DND-41 (cell line): ENCODE results near the gene UTS2.

Experiments
- ATAC-seq: fragments of 200-7000 bp; cut with Tn5 transposase; 3 replicates; pipeline ENCODE4 v1.9.1; 2021; ENCODE audit warnings: low read depth; ENCODE audit not compliant: insufficient read depth
- DNase-seq: peaks from one replicate; pipeline ENCODE4 v3.0.0-alpha.2; 2020
- H2AFZ ChIP-seq: 2 replicates; pipeline ENCODE4 v1.6.0; 2012; ENCODE audit warnings: low read depth, low read length
- H3K27ac ChIP-seq: 2 replicates; pipeline ENCODE4 v1.5.1; 2012; ENCODE audit warnings: low read length, inconsistent platforms
- H3K27me3 ChIP-seq: fragments of 200-600 bp; sonication (generic); 2 replicates; pipeline ENCODE4 v1.6.0; 2012; ENCODE audit warnings: low read length, mild to moderate bottlenecking, inconsistent platforms; ENCODE audit not compliant: insufficient read depth, poor library complexity
- H3K36me3 ChIP-seq: 2 replicates; pipeline ENCODE4 v1.5.1; 2012; ENCODE audit warnings: low read length, inconsistent platforms; ENCODE audit not compliant: insufficient read depth
- H3K4me1 ChIP-seq: 2 replicates; pipeline ENCODE4 v1.5.1; 2012; ENCODE audit warnings: mild to moderate bottlenecking, low read length; ENCODE audit not compliant: insufficient read depth
- H3K4me2 ChIP-seq: 2 replicates; pipeline ENCODE4 v1.6.0; 2012; ENCODE audit warnings: mild to moderate bottlenecking, moderate library complexity, low read length, inconsistent platforms; ENCODE audit not compliant: insufficient read depth
- H3K4me3 ChIP-seq, 2 experiments: fragments of 200-600 bp in 1 of 2; shearing (Covaris generic) in 1 of 2; 2 replicates each; pipeline ENCODE4 v1.5.1; 2012 to 2016; ENCODE audit warnings: inconsistent platforms in 2 of 2, low read length in 2 of 2, mild to moderate bottlenecking in 2 of 2, low read depth in 1 of 2, moderate library complexity in 1 of 2
- H3K79me2 ChIP-seq: 2 replicates; pipeline ENCODE4 v1.6.0; 2012; ENCODE audit warnings: low read length, inconsistent platforms; ENCODE audit not compliant: insufficient read depth
- H3K9ac ChIP-seq: 2 replicates; pipeline ENCODE4 v1.6.0; 2012; ENCODE audit warnings: low read depth, mild to moderate bottlenecking, inconsistent platforms, low read length, moderate library complexity
- H3K9me3 ChIP-seq: 2 replicates; pipeline ENCODE4 v1.5.1; 2012; ENCODE audit warnings: low read length, moderate library complexity, mild to moderate bottlenecking, inconsistent platforms; ENCODE audit not compliant: insufficient read depth, severe bottlenecking
- H4K20me1 ChIP-seq: 2 replicates; pipeline ENCODE4 v1.6.0; 2012; ENCODE audit warnings: low read length; ENCODE audit not compliant: insufficient read depth
- CTCF ChIP-seq: IDR thresholded peaks from 2 replicates; pipeline ENCODE4 v1.5.1; 2012; ENCODE audit warnings: borderline replicate concordance, low read length, moderate library complexity, mild to moderate bottlenecking; ENCODE audit not compliant: poor library complexity, severe bottlenecking; ENCODE audit errors: extremely low read depth
- EZH2 ChIP-seq: IDR thresholded peaks from 3 replicates; pipeline ENCODE4 v1.6.1; 2012; ENCODE audit warnings: borderline replicate concordance, low read depth, mild to moderate bottlenecking, moderate library complexity, low read length, inconsistent platforms; ENCODE audit not compliant: severe bottlenecking

The UTS2 gene

DNA sequence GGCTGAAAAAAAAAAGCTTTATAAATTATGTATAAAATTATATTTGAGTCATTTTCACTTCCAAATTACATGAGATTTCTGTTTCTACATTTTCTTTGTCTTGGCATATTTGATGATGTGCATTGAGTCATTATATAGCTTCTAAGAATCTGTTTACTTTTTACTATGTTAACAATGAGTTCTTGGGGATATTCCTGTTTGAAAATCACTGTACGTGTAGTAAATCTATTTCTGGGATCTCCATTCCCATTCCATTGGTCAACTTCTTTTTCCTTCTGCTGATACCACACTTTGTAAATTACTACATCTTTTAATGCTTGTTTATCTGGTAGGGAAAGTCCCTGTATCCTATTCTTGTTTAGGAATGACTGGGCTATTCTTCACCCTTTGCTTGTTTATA is 44.1 kb upstream of the UTS2 start:
- H3K9me3 ChIP-seq: no peaks in the 10 kb centered on the region
- no peak for ATAC-seq
- TF ChIP-seq CTCF (no peak), EZH2 (no peak)

GRCh38 chr1:7893529-7894180 is 40.8 kb upstream of the UTS2 start:
- Histone ChIP-seq H3K9me3 (no peaks in the 10 kb centered on the region), H3K4me1 (no peaks in the 10 kb centered on the region), H3K79me2 (no peaks in the 10 kb centered on the region), H3K4me2 (no peak overlapping the region), H3K9ac (no peak overlapping the region), H3K27ac (no peak overlapping the region), H3K27me3 (no peaks in the 10 kb centered on the region), H2AFZ (no peak overlapping the region), H3K36me3 (no peaks in the 10 kb centered on the region), H4K20me1 (no peaks in the 10 kb centered on the region), H3K4me3 (no peak overlapping the region)
- no peak for DNase-seq
- TF ChIP-seq EZH2: no peak
- no peak for TF ChIP-seq CTCF
- ATAC-seq: no peak

More for the DNA sequence above, 44.1 kb upstream of the UTS2 start:
- no peak for DNase-seq
- no peak overlapping the region for H3K4me2 ChIP-seq
- no peaks in the 10 kb centered on the region for H3K79me2 ChIP-seq
- no peaks in the 10 kb centered on the region for H4K20me1 ChIP-seq
- no peaks in the 10 kb centered on the region for H3K4me1 ChIP-seq
- no peak overlapping the region for H3K27ac ChIP-seq
- no peak overlapping the region for H3K9ac ChIP-seq
- H3K4me3 ChIP-seq: no peak overlapping the region
- H2AFZ ChIP-seq: no peak overlapping the region
- no peaks in the 10 kb centered on the region for H3K27me3 ChIP-seq
- H3K36me3 ChIP-seq: no peaks in the 10 kb centered on the region

GRCh38 chr1:7891804-7892203 is 38.9 kb upstream of the UTS2 start:
- no peaks in the 10 kb centered on the region for H3K79me2 ChIP-seq
- no peaks in the 10 kb centered on the region for H3K4me1 ChIP-seq
- H4K20me1 ChIP-seq: no peaks in the 10 kb centered on the region
- no peak for TF ChIP-seq CTCF
- no peak for TF ChIP-seq EZH2
- DNase-seq (no peak), ATAC-seq (no peak)
- H3K27ac ChIP-seq: no peak overlapping the region
- no peak overlapping the region for H3K4me3 ChIP-seq
- no peaks in the 10 kb centered on the region for H3K9me3 ChIP-seq
- H3K27me3 ChIP-seq: no peaks in the 10 kb centered on the region
- H3K4me2 ChIP-seq: no peak overlapping the region
- no peak overlapping the region for H3K9ac ChIP-seq
- H3K36me3 ChIP-seq: no peaks in the 10 kb centered on the region
- H2AFZ ChIP-seq: no peak overlapping the region
